ENCODE measurements around the gene OR8J3.

Gene OR8J3
- long read RNA-seq, result 0 reads

- TF ChIP-seq CTCF (IDR thresholded peaks at IDR 0.05; ENCODE audit: insufficient read depth, low read length) (no peak), REST (IDR thresholded peaks at IDR 0.05; ENCODE audit: insufficient replicate concordance, low read depth) (no peak), GABPA (IDR thresholded peaks at IDR 0.05; ENCODE audit: low read depth) (no peak), POLR2AphosphoS5 (IDR thresholded peaks at IDR 0.05; ENCODE audit: low read depth) (no peak), SPI1 (IDR thresholded peaks at IDR 0.05; ENCODE audit: borderline replicate concordance, low read depth) (no peak)
- Histone ChIP-seq H3K4me3 (replicated peaks; ENCODE audit: insufficient read depth, low read length) (no peak within 1 kb of the TSS), H3K27me3 (ENCODE audit: insufficient read depth, poor library complexity, severe bottlenecking) (no peaks in the 10 kb centered on the region), H3K27ac (replicated peaks) (no peak within 1 kb of the TSS)
- no peak for DNase-seq (ENCODE audit: low read depth in 1 of 2, low spot score in 1 of 2)
Observed at GRCh38 chr11:56140151-56140661, at the start of gene OR8J3. Gene OR8J3 (minus strand): TSS chr11:56140201. CDS start chr11:56137718, 2,483 bp downstream.

GRCh38 chr11:56188602-56189001, 48.6 kb upstream of the OR8J3 start:
- no peaks in the 10 kb centered on the region for H3K27me3 ChIP-seq (ENCODE audit: insufficient read depth, poor library complexity, severe bottlenecking)
- no peak for DNase-seq (ENCODE audit: low read depth in 1 of 2, low spot score in 1 of 2)
- TF ChIP-seq SPI1 (IDR thresholded peaks at IDR 0.05; ENCODE audit: borderline replicate concordance, low read depth) (no peak), GABPA (IDR thresholded peaks at IDR 0.05; ENCODE audit: low read depth) (no peak), CTCF (IDR thresholded peaks at IDR 0.05; ENCODE audit: insufficient read depth, low read length) (no peak), REST (IDR thresholded peaks at IDR 0.05; ENCODE audit: insufficient replicate concordance, low read depth) (no peak), POLR2AphosphoS5 (IDR thresholded peaks at IDR 0.05; ENCODE audit: low read depth) (no peak)
- no peak overlapping the region for H3K4me3 ChIP-seq (replicated peaks; ENCODE audit: insufficient read depth, low read length)
- no peak overlapping the region for H3K27ac ChIP-seq (replicated peaks)

- H3K27ac ChIP-seq (replicated peaks), result no peak overlapping the region
- no peaks in the 10 kb centered on the region for H3K27me3 ChIP-seq (ENCODE audit: insufficient read depth, poor library complexity, severe bottlenecking)
Observed at GRCh38 chr11:56183459-56183858, 43.5 kb upstream of the OR8J3 start.

More at GRCh38 chr11:56183459-56183858, 43.5 kb upstream of the OR8J3 start:
- TF ChIP-seq REST (IDR thresholded peaks at IDR 0.05; ENCODE audit: insufficient replicate concordance, low read depth) (no peak), CTCF (IDR thresholded peaks at IDR 0.05; ENCODE audit: insufficient read depth, low read length) (no peak), GABPA (IDR thresholded peaks at IDR 0.05; ENCODE audit: low read depth) (no peak), POLR2AphosphoS5 (IDR thresholded peaks at IDR 0.05; ENCODE audit: low read depth) (no peak), SPI1 (IDR thresholded peaks at IDR 0.05; ENCODE audit: borderline replicate concordance, low read depth) (no peak)
- DNase-seq (ENCODE audit: low read depth in 1 of 2, low spot score in 1 of 2), result no peak
- no peak overlapping the region for H3K4me3 ChIP-seq (replicated peaks; ENCODE audit: insufficient read depth, low read length)
